IPS-18a (cell line): Measurements from ENCODE around the gene GPNMB.

Experiments used
- H3K27ac ChIP-seq: one replicate; pipeline ENCODE4 v1.5.1; 2013; ENCODE audit warnings: low read length
- H3K27me3 ChIP-seq: one replicate; pipeline ENCODE4 v1.6.1; 2013; ENCODE audit warnings: mild to moderate bottlenecking, low read length; ENCODE audit not compliant: control insufficient read depth, insufficient read depth
- H3K36me3 ChIP-seq: one replicate; pipeline ENCODE4 v1.6.1; 2013; ENCODE audit warnings: low read depth, low read length; ENCODE audit not compliant: control insufficient read depth
- H3K4me1 ChIP-seq: one replicate; pipeline ENCODE4 v1.6.1; 2013; ENCODE audit warnings: low read depth, low read length; ENCODE audit not compliant: control insufficient read depth
- H3K4me3 ChIP-seq: one replicate; pipeline ENCODE4 v1.5.1; 2013; ENCODE audit warnings: low read length
- H3K9ac ChIP-seq: one replicate; pipeline ENCODE4 v1.6.1; 2013; ENCODE audit warnings: mild to moderate bottlenecking, low read length, moderate library complexity
- H3K9me3 ChIP-seq: one replicate; pipeline ENCODE4 v1.6.1; 2013; ENCODE audit warnings: low read depth, low read length; ENCODE audit not compliant: control insufficient read depth

The GPNMB gene

GRCh38 chr7:23276376-23276775 lies 29.8 kb downstream of the GPNMB start:
- H3K9me3 ChIP-seq: no peaks in the 10 kb centered on the region
- no peak overlapping the region for H3K4me3 ChIP-seq
- no peaks in the 10 kb centered on the region for H3K36me3 ChIP-seq
- no peak overlapping the region for H3K27ac ChIP-seq
- H3K4me1 ChIP-seq: peaks cover 4% of the 10 kb centered on the region
- no peak overlapping the region for H3K9ac ChIP-seq
- H3K27me3 ChIP-seq: no peaks in the 10 kb centered on the region

GRCh38 chr7:23276947-23277346 lies 30.4 kb downstream of the GPNMB start:
- peaks cover 4% of the 10 kb centered on the region for H3K4me1 ChIP-seq
- H3K36me3 ChIP-seq: no peaks in the 10 kb centered on the region
- H3K27me3 ChIP-seq: no peaks in the 10 kb centered on the region
- H3K9ac ChIP-seq: no peak overlapping the region
- no peaks in the 10 kb centered on the region for H3K9me3 ChIP-seq
- no peak overlapping the region for H3K4me3 ChIP-seq
- no peak overlapping the region for H3K27ac ChIP-seq

DNA sequence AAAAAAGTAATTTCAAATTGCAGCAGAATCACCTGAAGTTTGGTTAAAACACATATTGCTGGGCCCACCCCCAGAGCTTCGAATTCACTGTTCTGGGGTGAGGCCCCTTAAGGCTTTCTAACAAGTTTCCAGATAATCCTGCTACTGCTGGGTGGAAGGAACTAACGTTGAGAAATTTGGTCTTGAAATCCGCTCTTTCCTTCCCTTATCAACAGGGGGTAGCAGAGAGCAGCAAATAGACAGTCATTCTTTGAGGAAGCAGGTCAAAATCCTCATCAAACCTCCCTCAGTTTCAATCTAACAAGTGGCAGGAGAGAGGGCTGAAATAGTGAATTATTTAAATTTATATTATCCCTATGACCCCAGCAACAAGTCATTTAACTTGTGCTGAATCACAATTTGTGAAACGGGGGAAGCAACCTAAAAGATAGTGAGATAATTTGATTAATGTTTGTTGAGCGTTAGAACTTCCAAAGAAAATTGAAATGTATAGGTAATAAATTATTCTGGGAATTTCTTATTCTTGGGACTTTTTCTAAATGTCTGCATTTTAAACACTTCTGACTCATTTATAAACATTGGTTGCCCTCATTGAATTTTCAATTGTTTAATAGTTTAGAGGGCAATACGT lies 30.9 kb downstream of the GPNMB start:
- no peak overlapping the region for H3K9ac ChIP-seq
- H3K4me1 ChIP-seq: peaks cover 4% of the 10 kb centered on the region
- H3K4me3 ChIP-seq: no peak overlapping the region
- H3K27me3 ChIP-seq: no peaks in the 10 kb centered on the region
- no peaks in the 10 kb centered on the region for H3K36me3 ChIP-seq
- no peak overlapping the region for H3K27ac ChIP-seq
- no peaks in the 10 kb centered on the region for H3K9me3 ChIP-seq

GRCh38 chr7:23279819-23280525 lies 33.4 kb downstream of the GPNMB start:
- H3K4me3 ChIP-seq: no peak overlapping the region
- H3K36me3 ChIP-seq: no peaks in the 10 kb centered on the region
- no peak overlapping the region for H3K27ac ChIP-seq
- H3K27me3 ChIP-seq: no peaks in the 10 kb centered on the region
- H3K9ac ChIP-seq: no peak overlapping the region
- H3K4me1 ChIP-seq: no peaks in the 10 kb centered on the region
- no peaks in the 10 kb centered on the region for H3K9me3 ChIP-seq

DNA sequence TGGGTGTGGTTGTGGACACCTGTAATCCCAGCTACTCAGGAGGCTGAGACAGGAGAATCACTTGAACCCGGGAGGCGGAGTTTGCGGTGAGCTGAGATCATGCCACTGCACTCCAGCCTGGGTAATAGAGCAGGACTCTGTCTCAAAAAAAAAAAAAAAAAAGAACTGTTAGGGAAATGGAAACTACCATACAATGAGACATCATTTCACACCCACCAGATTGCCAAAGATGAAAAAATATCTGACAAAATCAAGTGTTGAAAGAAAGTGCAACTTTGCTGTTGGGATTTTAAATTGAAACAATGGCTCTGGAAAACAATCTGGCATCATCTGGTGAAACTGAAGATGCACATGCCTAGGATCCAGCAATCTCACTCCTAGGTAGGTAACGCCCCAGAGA lies 36.5 kb downstream of the GPNMB start:
- Histone ChIP-seq H3K4me3 (no peak overlapping the region), H3K36me3 (no peaks in the 10 kb centered on the region), H3K27me3 (no peaks in the 10 kb centered on the region), H3K4me1 (no peaks in the 10 kb centered on the region), H3K9ac (no peak overlapping the region), H3K27ac (no peak overlapping the region), H3K9me3 (no peaks in the 10 kb centered on the region)

- no peak overlapping the region for H3K27ac ChIP-seq
- no peak overlapping the region for H3K9ac ChIP-seq
- H3K27me3 ChIP-seq: no peaks in the 10 kb centered on the region
- H3K9me3 ChIP-seq: no peaks in the 10 kb centered on the region
- no peaks in the 10 kb centered on the region for H3K4me1 ChIP-seq
- no peaks in the 10 kb centered on the region for H3K36me3 ChIP-seq
- no peak overlapping the region for H3K4me3 ChIP-seq
Observed at GRCh38 chr7:23284871-23285270, 38.3 kb downstream of the GPNMB start.

DNA sequence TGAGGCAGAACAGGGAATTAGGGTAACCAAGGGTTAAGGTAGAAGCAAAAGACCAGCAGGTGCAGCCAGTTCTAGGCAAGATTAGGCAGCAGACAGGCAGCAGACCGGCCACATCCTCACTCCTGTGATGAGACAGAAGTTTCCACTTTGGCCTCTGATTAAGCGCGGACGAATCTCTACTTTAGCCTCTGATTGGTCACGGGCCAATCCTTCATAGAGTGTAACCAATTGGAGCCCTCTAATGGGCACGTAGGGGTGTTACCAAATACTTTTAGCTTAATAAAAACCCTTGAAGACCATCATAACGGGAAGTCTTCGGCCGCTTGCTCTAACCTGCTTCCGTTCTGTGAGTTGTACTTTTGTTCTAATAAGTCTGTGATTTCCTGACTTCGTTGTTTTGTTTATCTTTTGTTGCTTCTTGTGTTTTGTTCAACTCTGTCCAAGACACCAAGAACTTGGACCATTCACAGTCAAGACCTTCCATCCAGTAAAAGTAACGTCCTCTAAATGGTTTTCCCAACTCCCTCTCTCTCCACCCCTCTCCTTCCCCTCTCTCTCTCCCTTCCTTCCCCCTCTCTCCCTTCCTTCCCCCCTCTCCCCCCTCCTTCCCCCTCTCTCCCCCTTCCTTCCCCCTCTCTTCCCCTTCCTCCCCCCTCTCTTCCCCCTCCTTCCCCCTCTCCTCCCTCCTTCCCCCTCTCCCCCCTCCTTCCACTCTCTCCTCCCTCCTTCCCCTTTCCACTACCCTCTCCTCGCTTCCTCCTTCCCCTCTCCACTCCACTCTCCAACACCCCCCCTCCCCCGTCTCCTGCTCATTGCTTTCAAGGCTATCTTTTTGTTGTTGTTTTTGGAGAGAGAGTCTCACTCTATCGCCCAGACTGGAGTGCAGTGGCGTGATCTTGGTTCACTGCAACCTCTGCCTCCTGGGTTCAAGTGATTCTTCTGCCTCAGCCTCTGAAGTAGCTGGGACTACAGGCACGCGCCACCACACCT lies 39.4 kb downstream of the GPNMB start:
- Histone ChIP-seq H3K4me1 (no peaks in the 10 kb centered on the region), H3K36me3 (no peaks in the 10 kb centered on the region), H3K27ac (no peak overlapping the region), H3K27me3 (no peaks in the 10 kb centered on the region), H3K9me3 (no peaks in the 10 kb centered on the region), H3K4me3 (no peak overlapping the region), H3K9ac (no peak overlapping the region)

GRCh38 chr7:23287612-23288011 lies 41.0 kb downstream of the GPNMB start:
- no peak overlapping the region for H3K4me3 ChIP-seq
- no peak overlapping the region for H3K9ac ChIP-seq
- no peak overlapping the region for H3K27ac ChIP-seq
- no peaks in the 10 kb centered on the region for H3K27me3 ChIP-seq
- peaks cover 2% of the 10 kb centered on the region for H3K4me1 ChIP-seq
- no peaks in the 10 kb centered on the region for H3K36me3 ChIP-seq
- no peaks in the 10 kb centered on the region for H3K9me3 ChIP-seq

GRCh38 chr7:23290993-23291392 lies 44.4 kb downstream of the GPNMB start:
- Histone ChIP-seq H3K4me3 (no peak overlapping the region), H3K36me3 (no peaks in the 10 kb centered on the region), H3K9me3 (no peaks in the 10 kb centered on the region), H3K4me1 (peaks cover 4% of the 10 kb centered on the region), H3K27me3 (no peaks in the 10 kb centered on the region), H3K9ac (no peak overlapping the region), H3K27ac (no peak overlapping the region)

GRCh38 chr7:23291957-23292560 lies 45.5 kb downstream of the GPNMB start:
- peaks cover 4% of the 10 kb centered on the region for H3K4me1 ChIP-seq
- no peaks in the 10 kb centered on the region for H3K9me3 ChIP-seq
- H3K9ac ChIP-seq: no peak overlapping the region
- H3K4me3 ChIP-seq: no peak overlapping the region
- no peaks in the 10 kb centered on the region for H3K36me3 ChIP-seq
- H3K27me3 ChIP-seq: peaks cover 3% of the 10 kb centered on the region
- no peak overlapping the region for H3K27ac ChIP-seq

DNA sequence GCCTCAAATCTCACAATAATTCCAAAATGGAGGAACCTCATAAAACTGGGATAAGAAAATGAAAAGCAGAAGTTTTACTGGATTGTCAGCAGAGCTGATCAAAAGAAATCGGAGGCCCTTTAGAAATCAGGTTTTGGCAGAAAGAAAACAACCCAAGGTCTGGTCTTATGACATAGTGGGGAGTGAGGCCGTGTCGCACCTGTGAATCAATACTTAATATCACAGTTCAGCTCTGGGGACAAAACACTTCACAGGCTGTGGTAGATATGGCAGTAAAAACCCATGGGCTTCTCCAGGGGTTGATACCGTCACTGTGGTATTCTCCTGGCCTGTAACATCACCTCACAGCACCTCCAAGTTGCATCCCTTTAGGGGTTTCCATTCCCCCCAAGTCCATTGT lies 46.0 kb downstream of the GPNMB start:
- peaks cover 3% of the 10 kb centered on the region for H3K27me3 ChIP-seq
- no peak overlapping the region for H3K4me3 ChIP-seq
- no peaks in the 10 kb centered on the region for H3K36me3 ChIP-seq
- H3K4me1 ChIP-seq: peaks cover 4% of the 10 kb centered on the region
- no peak overlapping the region for H3K27ac ChIP-seq
- H3K9me3 ChIP-seq: no peaks in the 10 kb centered on the region
- H3K9ac ChIP-seq: no peak overlapping the region
